Astrocyte (in vitro differentiated cells and primary cell): ENCODE data around the gene PTPRN2. TPM values are rescaled to one million over a fixed set of nuclear protein-coding genes. Genes with fewer than 3 reads are reported as not detected.

Source experiments
- DNase-seq: peaks from one replicate; pipeline ENCODE4 v3.0.0-alpha.2; 2010; ENCODE audit warnings: low read depth
- FAIRE-seq: peaks from 2 replicates; lab custom pipeline; 2011; peaks lifted over from hg19 to GRCh38; lab: Jason Lieb, UNC
- H2AFZ ChIP-seq: 2 replicates; pipeline ENCODE4 v1.6.0; 2012; ENCODE audit warnings: low read depth, low read length, inconsistent platforms
- H3K27ac ChIP-seq: 2 replicates; pipeline ENCODE4 v1.5.1; 2011; ENCODE audit warnings: low read depth, low read length, inconsistent platforms
- H3K27me3 ChIP-seq: 2 replicates; pipeline ENCODE4 v1.6.0; 2011; ENCODE audit warnings: low read length, inconsistent platforms; ENCODE audit not compliant: insufficient read depth
- H3K36me3 ChIP-seq: 2 replicates; pipeline ENCODE4 v1.5.1; 2011; ENCODE audit warnings: low read length, inconsistent platforms; ENCODE audit not compliant: insufficient read depth
- H3K4me1 ChIP-seq: 2 replicates; pipeline ENCODE4 v1.5.1; 2011; ENCODE audit warnings: low read length, inconsistent platforms; ENCODE audit not compliant: insufficient read depth
- H3K4me2 ChIP-seq: 2 replicates; pipeline ENCODE4 v1.6.0; 2012; ENCODE audit warnings: low read length, inconsistent platforms
- H3K4me3 ChIP-seq: 2 replicates; pipeline ENCODE4 v1.5.1; 2011; ENCODE audit warnings: low read depth, mild to moderate bottlenecking, low read length, inconsistent platforms; ENCODE audit not compliant: insufficient read depth
- H3K79me2 ChIP-seq: 2 replicates; pipeline ENCODE4 v1.6.0; 2012; ENCODE audit warnings: mild to moderate bottlenecking, low read length, inconsistent platforms; ENCODE audit not compliant: insufficient read depth
- H3K9ac ChIP-seq: 2 replicates; pipeline ENCODE4 v1.6.0; 2012; ENCODE audit warnings: mild to moderate bottlenecking, low read length, inconsistent platforms
- H3K9me3 ChIP-seq: 2 replicates; pipeline ENCODE4 v1.5.1; 2012; ENCODE audit warnings: low read depth, mild to moderate bottlenecking, low read length, inconsistent platforms; ENCODE audit not compliant: insufficient read depth
- H4K20me1 ChIP-seq: 2 replicates; pipeline ENCODE4 v1.6.0; 2012; ENCODE audit warnings: low read length, inconsistent platforms; ENCODE audit not compliant: insufficient read depth
- H3K27ac Mint-ChIP-seq: one replicate; pipeline ENCODE4 v1.8.0; 2021; ENCODE audit warnings: mild to moderate bottlenecking, mixed read lengths; ENCODE audit not compliant: unreplicated experiment
- H3K27me3 Mint-ChIP-seq: one replicate; pipeline ENCODE4 v1.8.0; 2021; ENCODE audit warnings: low read depth, mixed read lengths; ENCODE audit not compliant: unreplicated experiment
- H3K36me3 Mint-ChIP-seq: one replicate; pipeline ENCODE4 v1.8.0; 2021; ENCODE audit warnings: low read depth, mixed read lengths; ENCODE audit not compliant: unreplicated experiment
- H3K4me1 Mint-ChIP-seq: one replicate; pipeline ENCODE4 v1.8.0; 2021; ENCODE audit warnings: low read depth, mixed read lengths; ENCODE audit not compliant: unreplicated experiment
- H3K4me3 Mint-ChIP-seq: one replicate; pipeline ENCODE4 v1.8.0; 2021; ENCODE audit warnings: mild to moderate bottlenecking, moderate library complexity, mixed read lengths; ENCODE audit not compliant: unreplicated experiment
- H3K9me3 Mint-ChIP-seq: one replicate; pipeline ENCODE4 v1.8.0; 2021; ENCODE audit warnings: mild to moderate bottlenecking, mixed read lengths; ENCODE audit not compliant: unreplicated experiment
- CTCF ChIP-seq: IDR thresholded peaks from 2 replicates; pipeline ENCODE4 v1.5.1; 2011; ENCODE audit warnings: low read depth, mild to moderate bottlenecking, inconsistent platforms, low read length, moderate library complexity; ENCODE audit not compliant: insufficient read depth
- EZH2 ChIP-seq: IDR thresholded peaks from 2 replicates; pipeline ENCODE4 v1.6.1; 2012; ENCODE audit warnings: mild to moderate bottlenecking, low read length, inconsistent platforms; ENCODE audit not compliant: insufficient read depth
- total RNA-seq: library from RNA; stranded (reverse); gene quantifications from 2 replicates; pipeline ENCODE4 v1.2.1, GENCODE V29; 2021

The PTPRN2 gene
- total RNA-seq, 1 donor from 2014 or later: 0.09 TPM

DNA sequence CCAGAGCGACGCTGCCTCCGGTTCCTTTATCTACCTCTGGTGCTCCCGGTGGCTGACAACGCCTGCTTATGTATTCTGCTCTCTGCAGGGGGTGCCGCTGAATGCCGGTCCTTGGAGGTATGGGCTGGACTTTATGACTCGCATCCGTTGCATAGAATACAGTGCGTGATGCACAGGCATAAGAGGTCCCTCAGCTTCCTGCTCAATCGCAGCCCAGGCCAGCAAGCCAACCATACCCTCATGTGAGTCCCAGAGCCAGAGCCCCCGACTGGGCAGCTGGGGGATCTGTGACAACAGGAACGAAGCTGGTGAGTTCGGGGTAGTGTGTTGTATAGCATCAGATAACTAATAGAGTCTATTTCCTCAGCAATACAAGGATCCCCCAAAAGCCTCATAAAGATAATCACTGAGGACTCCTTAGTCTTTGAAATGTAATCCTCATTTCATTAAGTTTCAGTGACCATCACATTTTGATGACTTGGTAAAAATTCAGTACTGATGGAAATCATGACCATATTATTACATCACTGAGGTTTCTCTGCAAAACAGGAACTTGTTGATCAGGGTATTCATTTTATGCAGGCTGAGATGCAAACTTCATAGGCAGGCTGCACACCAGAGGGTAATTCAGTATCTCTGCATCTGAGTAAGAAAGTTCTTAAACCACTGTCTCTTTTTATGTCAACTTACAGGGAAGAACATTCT is 607.8 kb downstream of the PTPRN2 start:
- Mint-ChIP-seq H3K36me3 (no peaks in the 10 kb centered on the region), H3K27ac (no peak overlapping the region), H3K9me3 (peaks cover 25% of the 10 kb centered on the region), H3K27me3 (no peaks in the 10 kb centered on the region), H3K4me3 (no peak overlapping the region), H3K4me1 (no peaks in the 10 kb centered on the region)
- no peak overlapping the region for H3K27ac ChIP-seq
- no peaks in the 10 kb centered on the region for H3K4me1 ChIP-seq
- H2AFZ ChIP-seq: no peak overlapping the region
- H3K36me3 ChIP-seq: no peaks in the 10 kb centered on the region
- no peak overlapping the region for H3K4me2 ChIP-seq
- TF ChIP-seq CTCF (no peak), EZH2 (no peak)
- no peaks in the 10 kb centered on the region for H3K27me3 ChIP-seq
- no peak overlapping the region for H3K9ac ChIP-seq
- H3K4me3 ChIP-seq: no peak overlapping the region
- H4K20me1 ChIP-seq: no peaks in the 10 kb centered on the region
- FAIRE-seq: no peak
- peaks cover 7% of the 10 kb centered on the region for H3K9me3 ChIP-seq
- no peaks in the 10 kb centered on the region for H3K79me2 ChIP-seq
- DNase-seq: no peak

DNA sequence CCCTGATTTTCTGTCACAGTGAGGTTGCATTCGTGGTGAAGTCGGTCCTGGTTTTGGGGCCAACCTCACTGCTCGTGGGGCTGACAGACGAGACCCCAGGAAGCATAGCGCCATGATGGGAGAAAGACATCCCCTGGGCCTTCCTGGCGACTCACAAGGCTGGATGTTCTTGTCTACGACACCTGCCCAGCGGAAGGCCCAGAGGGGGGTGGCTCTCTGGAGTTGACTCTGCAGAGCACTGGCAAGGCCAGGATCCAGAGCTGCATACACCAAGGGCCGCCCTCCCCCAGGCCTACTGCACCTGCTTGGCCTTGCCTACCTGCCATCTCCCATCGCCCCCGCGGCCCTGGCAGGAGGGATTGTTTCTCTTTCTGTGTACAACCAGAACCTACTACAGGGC is 608.9 kb downstream of the PTPRN2 start:
- H3K27ac ChIP-seq: no peak overlapping the region
- Mint-ChIP-seq H3K27me3 (no peaks in the 10 kb centered on the region), H3K9me3 (peaks cover 28% of the 10 kb centered on the region), H3K27ac (no peak overlapping the region), H3K4me3 (no peak overlapping the region), H3K36me3 (no peaks in the 10 kb centered on the region), H3K4me1 (no peaks in the 10 kb centered on the region)
- DNase-seq: no peak
- no peaks in the 10 kb centered on the region for H3K27me3 ChIP-seq
- FAIRE-seq: no peak
- no peaks in the 10 kb centered on the region for H3K4me1 ChIP-seq
- H3K36me3 ChIP-seq: no peaks in the 10 kb centered on the region
- H3K79me2 ChIP-seq: no peaks in the 10 kb centered on the region
- H3K4me2 ChIP-seq: no peak overlapping the region
- no peak overlapping the region for H2AFZ ChIP-seq
- H3K9me3 ChIP-seq: peaks cover 15% of the 10 kb centered on the region
- no peak overlapping the region for H3K4me3 ChIP-seq
- no peak overlapping the region for H3K9ac ChIP-seq
- no peaks in the 10 kb centered on the region for H4K20me1 ChIP-seq
- TF ChIP-seq EZH2: no peak
- TF ChIP-seq CTCF: no peak
